Kidney (tissue), 14 donors: ENCODE data around the gene ITPR1. TPM values are rescaled to one million over a fixed set of nuclear protein-coding genes. Genes with fewer than 3 reads are reported as not detected.
A peak's percentile ranks its signal among the peaks of the same experiment; 100 is the strongest.

Experiments used
- DNase-seq, 5 donors: peaks; one replicate each; pipeline ENCODE4 v3.0.0-alpha.2; 2013 to 2020
- FAIRE-seq: peaks from 2 replicates; lab custom pipeline; 2012; peaks lifted over from hg19 to GRCh38; lab: Jason Lieb, UNC
- H3K27ac ChIP-seq, 2 donors: one replicate each; pipeline ENCODE4 v1.7.0; 2013; ENCODE audit warnings: low read depth in 2 of 2, low read length in 2 of 2, inconsistent platforms in 1 of 2
- H3K27me3 ChIP-seq: one replicate; pipeline ENCODE4 v1.7.1; 2013; ENCODE audit warnings: low read length, inconsistent platforms; ENCODE audit not compliant: control insufficient read depth, insufficient read depth
- H3K36me3 ChIP-seq, 3 donors: one replicate each; pipeline versions ENCODE4 v1.7.0 to v1.7.1; 2013; ENCODE audit warnings: low read length in 3 of 3, control low read depth in 1 of 3, inconsistent platforms in 1 of 3; ENCODE audit not compliant: insufficient read depth in 3 of 3, control insufficient read depth in 2 of 3
- H3K4me1 ChIP-seq, 3 donors: one replicate each; pipeline versions ENCODE4 v1.7.0 to v1.7.1; 2013; ENCODE audit warnings: low read length in 3 of 3, inconsistent platforms in 1 of 3, low read depth in 1 of 3; ENCODE audit not compliant: control insufficient read depth in 2 of 3, insufficient read depth in 2 of 3
- H3K4me3 ChIP-seq, 3 donors: one replicate each; pipeline versions ENCODE4 v1.7.0 to v1.8.1; 2013; ENCODE audit warnings: low read length in 3 of 3, control low read depth in 1 of 3, inconsistent platforms in 1 of 3
- H3K9ac ChIP-seq, 3 donors: one replicate each; pipeline versions ENCODE4 v1.7.0 to v1.7.1; 2013; ENCODE audit warnings: low read length in 3 of 3, control low read depth in 1 of 3, inconsistent platforms in 1 of 3
- H3K9me3 ChIP-seq, 3 donors: one replicate each; pipeline versions ENCODE4 v1.7.0 to v1.7.1; 2013; ENCODE audit warnings: low read length in 3 of 3, control low read depth in 1 of 3, inconsistent platforms in 1 of 3; ENCODE audit not compliant: control insufficient read depth in 2 of 3, insufficient read depth in 1 of 3
- CTCF ChIP-seq: IDR thresholded peaks from 3 replicates; pipeline ENCODE4 v1.5.1; 2012; ENCODE audit warnings: mild to moderate bottlenecking, moderate library complexity, borderline replicate concordance; ENCODE audit not compliant: insufficient read depth; ENCODE audit errors: extremely low read depth
- intact Hi-C: fragments of 100-400 bp; cut with DNase I; formaldehyde crosslinking; loops from one replicate; pipeline ENCODE4 v1.11.1; 2022
- polyA plus RNA-seq: library from polyadenylated mRNA; stranded (reverse); fragments of 350-450 nt; fragmentation: Illumina TruSeq; extraction: RNeasy Lipid Tissue Mini Kit (QIAGEN cat#74804); gene quantifications from one replicate; pipeline ENCODE4 v1.2.3, GENCODE V29; 2014; ENCODE audit warnings: low read depth, low replicate concordance; ENCODE audit not compliant: insufficient read depth
- total RNA-seq: library from RNA; stranded (reverse); fragmentation: NEBNext Ultra II Directional; extraction: Animal tissue kit (Norgen Biotek cat#: 25700); gene quantifications from one replicate; pipeline ENCODE4 v1.2.1, GENCODE V29; 2021
- donor health status: control.
- donor health status: control.
- donor health status: control.
- donor health status: control.
- donor health status: control.
- donor health status: DM: yes; HTN: yes; CAD: no.
- donor health status: Normal renal cell carcinoma (clear cell type).

ITPR1 gene
- total and polyA plus RNA-seq, 2 donors from 2014 or later: 30.2 to 81.2 TPM

DNA sequence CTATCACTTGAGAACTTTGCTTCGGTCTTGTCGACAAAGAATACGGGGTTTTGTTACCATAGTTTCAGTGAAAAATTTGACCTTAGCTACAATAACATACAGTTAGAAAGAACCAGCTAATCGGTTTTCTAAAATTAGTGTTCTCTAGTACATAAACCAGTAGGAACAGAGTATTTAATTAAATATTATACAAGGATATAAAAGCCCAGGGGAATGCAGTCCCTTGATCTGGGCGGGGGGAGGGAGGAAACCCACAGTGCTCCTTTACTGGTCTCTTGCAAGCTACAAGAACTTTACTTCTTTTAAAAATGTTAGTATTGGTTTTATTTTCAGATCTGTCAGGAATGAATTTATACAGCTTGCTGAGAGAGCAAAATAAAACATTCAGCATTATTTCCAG, 41.8 kb downstream of the ITPR1 start:
- peak; percentile 49 for FAIRE-seq
- peaks cover 0 to 5% (median 2%) of the 10 kb centered on the region in 3 donors for H3K9me3 ChIP-seq
- H3K36me3 ChIP-seq: no peaks in the 10 kb centered on the region
- peak overlapping the region; percentile 30 to 70 for H3K27ac ChIP-seq
- intact Hi-C loops: no loop called here
- no peaks in the 10 kb centered on the region for H3K27me3 ChIP-seq
- no peak for TF ChIP-seq CTCF
- peak in 1 of 5 donors; percentile 51 for DNase-seq
- H3K4me3 ChIP-seq: no peak overlapping the region
- no peak overlapping the region for H3K9ac ChIP-seq
- peaks cover 7 to 38% (median 25%) of the 10 kb centered on the region in 3 donors for H3K4me1 ChIP-seq

DNA sequence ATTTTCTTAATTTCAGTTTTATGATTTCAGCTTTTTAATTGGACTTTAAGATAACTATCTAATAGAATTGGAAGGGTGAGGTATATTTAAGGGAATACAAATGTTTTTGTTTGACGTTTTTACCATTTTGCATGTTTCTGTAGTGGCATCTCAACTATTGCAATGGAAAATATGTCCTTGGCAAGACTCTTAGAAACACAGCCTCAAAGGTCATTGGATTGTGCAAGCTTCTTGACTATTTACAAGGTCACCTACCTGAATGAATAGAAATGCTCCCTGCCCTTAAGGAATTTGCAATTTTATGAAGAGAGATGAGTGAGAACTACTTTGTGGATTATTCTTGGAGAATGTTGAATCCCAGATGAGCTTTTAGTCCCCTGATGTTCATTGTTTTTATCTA, 43.1 kb downstream of the ITPR1 start:
- no peak overlapping the region for H3K9ac ChIP-seq
- peaks cover 7 to 38% (median 25%) of the 10 kb centered on the region in 3 donors for H3K4me1 ChIP-seq
- DNase-seq (no peak), FAIRE-seq (peak; percentile 35)
- H3K36me3 ChIP-seq: no peaks in the 10 kb centered on the region
- H3K27me3 ChIP-seq: no peaks in the 10 kb centered on the region
- no peak for TF ChIP-seq CTCF
- peaks cover 0 to 5% (median 2%) of the 10 kb centered on the region in 3 donors for H3K9me3 ChIP-seq
- no peak overlapping the region for H3K4me3 ChIP-seq
- intact Hi-C loops: no loop called here
- H3K27ac ChIP-seq: peak overlapping the region; percentile 18 to 54

DNA sequence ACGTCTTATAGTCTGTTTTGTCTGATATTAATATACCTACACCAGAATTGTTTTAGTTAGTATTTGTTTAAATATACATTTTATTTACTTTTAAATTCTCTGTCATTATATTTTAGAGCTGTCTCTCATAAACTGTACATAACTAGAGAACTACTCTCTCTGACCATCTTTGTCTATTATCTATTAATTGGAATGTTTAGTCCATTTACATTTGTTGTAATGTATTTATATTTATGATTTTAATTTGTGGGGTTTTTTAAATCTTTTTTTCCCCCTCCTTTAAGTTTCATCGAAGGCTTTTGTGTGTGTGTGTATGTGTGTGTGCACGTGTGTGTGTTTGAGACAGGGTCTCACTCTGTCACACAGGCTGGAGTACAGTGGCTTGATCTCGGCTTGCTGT, 47.1 kb downstream of the ITPR1 start:
- no peaks in the 10 kb centered on the region for H3K27me3 ChIP-seq
- peaks cover 0 to 5% (median 2%) of the 10 kb centered on the region in 3 donors for H3K9me3 ChIP-seq
- H3K9ac ChIP-seq: no peak overlapping the region
- H3K4me1 ChIP-seq: peaks cover 0 to 17% (median 5%) of the 10 kb centered on the region in 3 donors
- H3K36me3 ChIP-seq: no peaks in the 10 kb centered on the region
- FAIRE-seq (peak; percentile 52), DNase-seq (no peak)
- no peak for TF ChIP-seq CTCF
- no peak overlapping the region for H3K27ac ChIP-seq
- no peak overlapping the region for H3K4me3 ChIP-seq
- intact Hi-C loops: no loop called here

DNA sequence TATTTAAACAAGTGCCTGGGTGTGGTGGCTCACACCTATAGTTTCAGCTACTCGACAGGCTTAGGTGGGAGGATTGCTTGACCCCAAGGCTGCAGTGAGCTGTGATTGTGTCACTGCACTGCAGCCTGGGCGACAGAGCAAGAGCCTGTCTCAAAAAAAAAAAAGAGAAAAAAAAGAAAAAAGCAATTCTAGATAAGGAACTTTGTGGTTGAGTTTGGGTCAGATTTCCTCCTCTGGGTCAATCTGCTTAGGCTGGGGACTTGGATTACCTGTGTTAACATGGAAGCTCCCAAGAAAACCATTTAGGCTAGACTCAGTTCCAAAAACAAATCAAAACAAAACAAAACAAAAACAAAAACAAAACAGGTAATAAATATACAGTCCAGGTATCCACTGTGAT, 50.0 kb downstream of the ITPR1 start:
- H3K36me3 ChIP-seq: no peaks in the 10 kb centered on the region
- no peaks in the 10 kb centered on the region for H3K27me3 ChIP-seq
- H3K9me3 ChIP-seq: peaks cover 0 to 2% (median 0%) of the 10 kb centered on the region in 3 donors
- TF ChIP-seq CTCF: no peak
- H3K9ac ChIP-seq: no peak overlapping the region
- no peak overlapping the region for H3K27ac ChIP-seq
- intact Hi-C loops: no loop called here
- peaks cover 0 to 3% (median 2%) of the 10 kb centered on the region in 3 donors for H3K4me1 ChIP-seq
- H3K4me3 ChIP-seq: no peak overlapping the region
- DNase-seq (no peak), FAIRE-seq (no peak)
